H1 (cell line): ENCODE data around the gene ZNF860. TPM values are rescaled to one million over a fixed set of nuclear protein-coding genes. Genes with fewer than 3 reads are reported as not detected.
A peak's percentile ranks its signal among the peaks of the same experiment; 100 is the strongest.

ENCODE experiments used
- CTCF ChIA-PET: fragments of 300-600 bp; sonication (Branson Sonifier 250); formaldehyde crosslinking; loops from one replicate; lab custom pipeline; 2021; ENCODE audit not compliant: partially characterized antibody; lab: Charles Lee
- POLR2A ChIA-PET: fragments of 300-600 bp; sonication (Branson Sonifier 250); formaldehyde crosslinking; loops from one replicate; lab custom pipeline; 2021; ENCODE audit warnings: inconsistent platforms; ENCODE audit not compliant: partially characterized antibody; lab: Charles Lee
- DNase-seq, 2 experiments: peaks; one replicate each; pipeline versions ENCODE4 v3.0.0 to v3.0.0-alpha.2; 2010 to 2022; ENCODE audit warnings: low spot score in 2 of 2, low read depth in 1 of 2, mixed read lengths in 1 of 2
- FAIRE-seq: peaks from 2 replicates; lab custom pipeline; 2011; peaks lifted over from hg19 to GRCh38; lab: Jason Lieb, UNC
- H2AFZ ChIP-seq: 2 replicates; pipeline ENCODE4 v1.8.1; 2012; ENCODE audit warnings: low read length, inconsistent platforms
- H2AK5ac ChIP-seq: 2 replicates; pipeline ENCODE4 v1.6.1; 2013; ENCODE audit warnings: low read depth, low read length
- H2BK120ac ChIP-seq: replicated peaks from 2 replicates; pipeline ENCODE3; 2013; ENCODE audit warnings: low read depth, low read length, inconsistent platforms
- H2BK12ac ChIP-seq: 2 replicates; pipeline ENCODE4 v1.6.1; 2013; ENCODE audit warnings: low read depth, low read length
- H2BK15ac ChIP-seq: 2 replicates; pipeline ENCODE4 v1.6.1; 2013; ENCODE audit warnings: low read length
- H2BK20ac ChIP-seq: 2 replicates; pipeline ENCODE4 v1.6.1; 2013; ENCODE audit warnings: low read length
- H2BK5ac ChIP-seq: 2 replicates; pipeline ENCODE4 v1.6.1; 2013; ENCODE audit warnings: low read depth, low read length
- H3K14ac ChIP-seq: 2 replicates; pipeline ENCODE4 v1.6.1; 2013; ENCODE audit warnings: inconsistent platforms; ENCODE audit not compliant: insufficient read length
- H3K18ac ChIP-seq: 2 replicates; pipeline ENCODE4 v1.6.1; 2013; ENCODE audit warnings: low read length; ENCODE audit errors: extremely low read depth
- H3K23ac ChIP-seq: 2 replicates; pipeline ENCODE4 v1.6.1; 2013; ENCODE audit warnings: inconsistent platforms; ENCODE audit not compliant: insufficient read length
- H3K23me2 ChIP-seq: 2 replicates; pipeline ENCODE4 v1.6.1; 2013; ENCODE audit warnings: low read depth, low read length
- H3K27ac ChIP-seq: 2 replicates; pipeline ENCODE4 v1.6.1; 2011; ENCODE audit warnings: low read depth, low read length, inconsistent platforms
- H3K27me3 ChIP-seq, 4 experiments: replicated peaks in 1 of 4; 1 replicate in 1 of 4; 2 replicates in 3 of 4; pipeline versions ENCODE4 v1.6.1 to v1.8.1; 2011 to 2013; ENCODE audit warnings: low read length in 3 of 4, mild to moderate bottlenecking in 3 of 4, inconsistent platforms in 2 of 4, mixed read lengths in 2 of 4, moderate library complexity in 1 of 4; ENCODE audit not compliant: control insufficient read depth in 3 of 4, insufficient read depth in 3 of 4; ENCODE audit errors: extremely low read depth in 1 of 4
- H3K36me3 ChIP-seq, 4 experiments: 2 replicates each; pipeline versions ENCODE4 v1.6.1 to v1.8.1; 2011 to 2013; ENCODE audit warnings: mild to moderate bottlenecking in 4 of 4, low read length in 3 of 4, moderate library complexity in 2 of 4, control low read depth in 1 of 4, inconsistent platforms in 1 of 4; ENCODE audit not compliant: insufficient read depth in 4 of 4, control insufficient read depth in 2 of 4
- H3K4ac ChIP-seq: replicated peaks from 2 replicates; pipeline ENCODE3; 2013; ENCODE audit warnings: low read length, low read depth, mixed read lengths, inconsistent platforms; ENCODE audit not compliant: insufficient read length
- H3K4me1 ChIP-seq, 4 experiments: replicated peaks in 1 of 4; 1 replicate in 1 of 4; 2 replicates in 3 of 4; pipeline versions ENCODE4 v1.6.1 to v1.8.1; 2011 to 2013; ENCODE audit warnings: low read length in 3 of 4, inconsistent platforms in 2 of 4, mixed read lengths in 1 of 4; ENCODE audit not compliant: insufficient read depth in 4 of 4, control insufficient read depth in 3 of 4
- H3K4me2 ChIP-seq, 2 experiments: 2 replicates each; pipeline versions ENCODE4 v1.6.1 to v1.8.1; 2011 to 2013; ENCODE audit warnings: low read depth in 2 of 2, low read length in 2 of 2, control low read depth in 1 of 2, inconsistent platforms in 1 of 2, mild to moderate bottlenecking in 1 of 2; ENCODE audit not compliant: insufficient read depth in 1 of 2
- H3K4me3 ChIP-seq, 4 experiments: fragments of 200-600, 300-600 bp in 1 of 4; sonication (generic), shearing (Covaris generic), sonication (Bioruptor Twin) in 1 of 4; 2 replicates each; pipeline versions ENCODE4 v1.5.1 to v1.8.1; 2011 to 2016; ENCODE audit warnings: low read length in 4 of 4, low read depth in 3 of 4, control low read depth in 2 of 4, inconsistent platforms in 2 of 4, mild to moderate bottlenecking in 2 of 4, mixed read lengths in 1 of 4, moderate library complexity in 1 of 4; ENCODE audit not compliant: insufficient read depth in 2 of 4; ENCODE audit errors: extremely low read depth in 1 of 4
- H3K56ac ChIP-seq: replicated peaks from 2 replicates; pipeline ENCODE3; 2013; ENCODE audit warnings: low read depth, mild to moderate bottlenecking, mixed read lengths, low read length, inconsistent platforms; ENCODE audit not compliant: insufficient read length
- H3K79me1 ChIP-seq: 2 replicates; pipeline ENCODE4 v1.6.1; 2013; ENCODE audit warnings: low read depth, low read length, control low read depth
- H3K79me2 ChIP-seq, 2 experiments: 2 replicates each; pipeline versions ENCODE4 v1.6.1 to v1.8.1; 2012 to 2013; ENCODE audit warnings: low read length in 2 of 2, mild to moderate bottlenecking in 2 of 2, inconsistent platforms in 1 of 2; ENCODE audit not compliant: insufficient read depth in 2 of 2, control insufficient read depth in 1 of 2
- H3K9ac ChIP-seq, 4 experiments: replicated peaks in 1 of 4; 1 replicate in 1 of 4; 2 replicates in 3 of 4; pipeline versions ENCODE4 v1.6.1 to v1.8.1; 2011 to 2013; ENCODE audit warnings: low read depth in 3 of 4, low read length in 3 of 4, control low read depth in 2 of 4, mild to moderate bottlenecking in 2 of 4, moderate library complexity in 2 of 4, inconsistent platforms in 1 of 4; ENCODE audit errors: extremely low read depth in 1 of 4
- H3K9me3 ChIP-seq, 2 experiments: 2 replicates each; pipeline versions ENCODE4 v1.6.1 to v1.8.1; 2012 to 2013; ENCODE audit warnings: mild to moderate bottlenecking in 2 of 2, moderate library complexity in 2 of 2, control low read depth in 1 of 2, inconsistent platforms in 1 of 2, low read depth in 1 of 2, low read length in 1 of 2, mixed read lengths in 1 of 2; ENCODE audit not compliant: insufficient read depth in 2 of 2
- H4K20me1 ChIP-seq, 2 experiments: replicated peaks in 1 of 2; 2 replicates each; pipeline versions ENCODE3 to v1.8.1; 2011 to 2013; ENCODE audit warnings: inconsistent platforms in 2 of 2, low read length in 2 of 2, mild to moderate bottlenecking in 1 of 2; ENCODE audit not compliant: insufficient read depth in 2 of 2, control insufficient read depth in 1 of 2
- H4K5ac ChIP-seq: 2 replicates; pipeline ENCODE4 v1.6.1; 2013; ENCODE audit warnings: low read length, low read depth, mixed read lengths, inconsistent platforms; ENCODE audit not compliant: insufficient read length
- H4K8ac ChIP-seq: 2 replicates; pipeline ENCODE4 v1.8.0; 2013; ENCODE audit warnings: mild to moderate bottlenecking, moderate library complexity, low read length, inconsistent platforms; ENCODE audit not compliant: insufficient read depth; ENCODE audit errors: extremely low read depth
- H4K91ac ChIP-seq: replicated peaks from 2 replicates; pipeline ENCODE3; 2013; ENCODE audit warnings: low read length, mixed read lengths, inconsistent platforms; ENCODE audit not compliant: insufficient read length
- CHD2 ChIP-seq: IDR thresholded peaks from 2 replicates; pipeline ENCODE4 v1.6.1; 2012; ENCODE audit warnings: low read length, improper control_type of control experiment
- EGR1 ChIP-seq: IDR thresholded peaks from 2 replicates; pipeline ENCODE4 v1.6.1; 2011; ENCODE audit warnings: low read depth, low read length, borderline replicate concordance
- EP300 ChIP-seq, 2 experiments: IDR thresholded peaks; 1 replicate in 1 of 2; 2 replicates in 1 of 2; pipeline ENCODE4 v1.6.1; 2011 to 2012; ENCODE audit warnings: low read depth in 2 of 2, low read length in 2 of 2, mild to moderate bottlenecking in 2 of 2, borderline replicate concordance in 1 of 2, inconsistent platforms in 1 of 2, moderate library complexity in 1 of 2
- HDAC6 ChIP-seq: IDR thresholded peaks from one replicate; pipeline ENCODE4 v1.7.1; 2012; ENCODE audit warnings: low read depth, mild to moderate bottlenecking, inconsistent platforms, low read length, moderate library complexity
- JUN ChIP-seq: IDR thresholded peaks from 2 replicates; pipeline ENCODE4 v1.6.1; 2011; ENCODE audit warnings: low read depth, mild to moderate bottlenecking, improper control_type of control experiment, low read length
- RAD21 ChIP-seq, 2 experiments: IDR thresholded peaks in 1 of 2; conservative IDR thresholded peaks in 1 of 2; 2 replicates each; pipeline ENCODE4 v1.6.1; 2011; ENCODE audit warnings: low read depth in 2 of 2, low read length in 2 of 2, improper control_type of control experiment in 1 of 2, inconsistent platforms in 1 of 2, mild to moderate bottlenecking in 1 of 2, moderate library complexity in 1 of 2
- SP1 ChIP-seq: IDR thresholded peaks from 2 replicates; pipeline ENCODE4 v1.6.1; 2011; ENCODE audit warnings: low read depth, low read length
- SRF ChIP-seq: IDR thresholded peaks from 2 replicates; pipeline ENCODE4 v1.6.1; 2011; ENCODE audit warnings: mild to moderate bottlenecking, low read depth, low read length, moderate library complexity
- TCF12 ChIP-seq: IDR thresholded peaks from 2 replicates; pipeline ENCODE4 v1.6.1; 2011; ENCODE audit warnings: low read depth, mild to moderate bottlenecking, low read length
- WGBS, 2 experiments: shearing (Covaris generic) in 1 of 2; methylation state at CpG; one replicate each; pipeline versions ENCODE4 v1.1.6 to v1.1.7; 2013 to 2015; ENCODE audit warnings: low lambda C conversion rate in 2 of 2, mixed read lengths in 2 of 2, inconsistent platforms in 1 of 2, low coverage in 1 of 2, missing lambda C conversion rate in 1 of 2; ENCODE audit not compliant: insufficient replicate concordance in 2 of 2, insufficient coverage in 1 of 2, insufficient read length in 1 of 2; ENCODE audit errors: extremely low coverage in 1 of 2, missing lambda C conversion rate in 1 of 2; 5-methylcytosine and 5-hydroxymethylcytosine counted together
- polyA plus RNA-seq, 7 experiments: library from polyadenylated mRNA; depleted of rRNA in 3 of 7; stranded (reverse) in 5 of 7; unstranded in 2 of 7; fragments of >200 nt in 5 of 7; fragments of 200-250 nt in 2 of 7; gene quantifications; 1 replicate in 5 of 7; 2 replicates in 1 of 7; 4 replicates in 1 of 7; pipeline versions ENCODE4 v1.2.1 to v1.2.3, GENCODE V29; 2011 to 2013; ENCODE audit warnings: missing spikeins in 2 of 7, mixed read lengths in 2 of 7
- total RNA-seq: library from RNA; stranded (reverse); fragmentation: NEBNext Ultra II Directional; extraction: Animal tissue kit (Norgen Biotek cat#: 25700); gene quantifications from 2 replicates; pipeline ENCODE4 v1.2.1, GENCODE V29; 2021

ZNF860 gene
- total and polyA plus RNA-seq, 2 of the 8 experiments (the other 6 are each of a cell fraction or from before 2014, with no cell fraction given): 3.2 to 8.6 TPM

- 0 out of 2 replicates have a peak overlapping the region, but pooled peaks have one; percentile 62 for H2BK15ac ChIP-seq
- FAIRE-seq: no peak
- H3K18ac ChIP-seq: no peak overlapping the region
- H3K4me2 ChIP-seq: 0 out of 4 replicates have a peak overlapping the region, but pooled peaks of 1 of the 2 experiments have one; percentile 5
- H3K36me3 ChIP-seq: no peaks in the 10 kb centered on the region
- H3K9ac ChIP-seq: no peak overlapping the region
- H3K4ac ChIP-seq: no peak overlapping the region
- H3K27me3 ChIP-seq: no peaks in the 10 kb centered on the region
- no peak for TF ChIP-seq CHD2
- TF ChIP-seq SP1: no peak
- TF ChIP-seq EGR1: no peak
- TF ChIP-seq JUN: no peak
- no peak for TF ChIP-seq TCF12
- TF ChIP-seq EP300 (IDR thresholded peaks at IDR 0.05; ENCODE audit: borderline replicate concordance in 1 of 2, low read depth in 2 of 2, low read length in 2 of 2): no peak
- TF ChIP-seq SRF: no peak
- no peak for TF ChIP-seq HDAC6
- TF ChIP-seq RAD21 (IDR thresholded peaks at IDR 0.05 in 1 of 2, conservative IDR thresholded peaks at IDR 0.05 in 1 of 2; ENCODE audit: low read depth in 2 of 2, low read length in 2 of 2): no peak
- TF ChIP-seq, all 59 proteins: peak for 0
- H3K79me2 ChIP-seq: no peaks in the 10 kb centered on the region
- H2BK12ac ChIP-seq: peak overlapping the region; percentile 35; the same call in 1 of the 2 replicates
- no peak overlapping the region for H3K23ac ChIP-seq
- H4K5ac ChIP-seq: no peak overlapping the region
- H4K8ac ChIP-seq: no peak overlapping the region
- WGBS, 2 experiments: 96% methylated on average over 3 of the region's 3 CpGs; no CpG with 5 or more reads in 1 of the 2 experiments
- H4K91ac ChIP-seq: no peak overlapping the region
- no peaks in the 10 kb centered on the region for H3K23me2 ChIP-seq
- peaks cover 2 to 14% (median 5%) of the 10 kb centered on the region in 4 experiments; a peak in 5 of 7 replicates for H3K4me1 ChIP-seq
- H2BK20ac ChIP-seq: peak overlapping the region; percentile 49; the same call in 1 of the 2 replicates
- H2AK5ac ChIP-seq: no peak overlapping the region
- H3K9me3 ChIP-seq: no peaks in the 10 kb centered on the region
- H2BK5ac ChIP-seq: no peak overlapping the region
- ChIA-PET POLR2A (no interaction called here), CTCF (interaction anchor here (1.4 to 3.3 kb wide), 2 partner anchors 11 to 15 kb away, joined by 4 to 19 read pairs; no protein-coding TSS in a partner anchor)
- no peaks in the 10 kb centered on the region for H4K20me1 ChIP-seq
- no peak for DNase-seq
- H2BK120ac ChIP-seq: no peak overlapping the region
- no peak overlapping the region for H3K27ac ChIP-seq
- H2AFZ ChIP-seq: no peak overlapping the region
- no peaks in the 10 kb centered on the region for H3K79me1 ChIP-seq
- H3K4me3 ChIP-seq: no peak overlapping the region
- H3K14ac ChIP-seq: no peak overlapping the region
- no peak overlapping the region for H3K56ac ChIP-seq
Measured at GRCh38 chr3:32003380-32003779, 21.8 kb downstream of the ZNF860 start.
